HG03354 (cell line): ENCODE data around the gene AWAT1.
"Not testable (repeated sequence)": the region's sequence is repeated elsewhere in the genome, so short reads cannot be mapped to it uniquely, and the experiment has no call there.

ENCODE experiments used
- ATAC-seq: cut with Tn5 transposase; IDR thresholded peaks from one replicate; pipeline ENCODE4 v1.9.1; 2021; ENCODE audit warnings: mild to moderate bottlenecking; ENCODE audit not compliant: unreplicated experiment, poor library complexity, severe bottlenecking

The AWAT1 gene

DNA sequence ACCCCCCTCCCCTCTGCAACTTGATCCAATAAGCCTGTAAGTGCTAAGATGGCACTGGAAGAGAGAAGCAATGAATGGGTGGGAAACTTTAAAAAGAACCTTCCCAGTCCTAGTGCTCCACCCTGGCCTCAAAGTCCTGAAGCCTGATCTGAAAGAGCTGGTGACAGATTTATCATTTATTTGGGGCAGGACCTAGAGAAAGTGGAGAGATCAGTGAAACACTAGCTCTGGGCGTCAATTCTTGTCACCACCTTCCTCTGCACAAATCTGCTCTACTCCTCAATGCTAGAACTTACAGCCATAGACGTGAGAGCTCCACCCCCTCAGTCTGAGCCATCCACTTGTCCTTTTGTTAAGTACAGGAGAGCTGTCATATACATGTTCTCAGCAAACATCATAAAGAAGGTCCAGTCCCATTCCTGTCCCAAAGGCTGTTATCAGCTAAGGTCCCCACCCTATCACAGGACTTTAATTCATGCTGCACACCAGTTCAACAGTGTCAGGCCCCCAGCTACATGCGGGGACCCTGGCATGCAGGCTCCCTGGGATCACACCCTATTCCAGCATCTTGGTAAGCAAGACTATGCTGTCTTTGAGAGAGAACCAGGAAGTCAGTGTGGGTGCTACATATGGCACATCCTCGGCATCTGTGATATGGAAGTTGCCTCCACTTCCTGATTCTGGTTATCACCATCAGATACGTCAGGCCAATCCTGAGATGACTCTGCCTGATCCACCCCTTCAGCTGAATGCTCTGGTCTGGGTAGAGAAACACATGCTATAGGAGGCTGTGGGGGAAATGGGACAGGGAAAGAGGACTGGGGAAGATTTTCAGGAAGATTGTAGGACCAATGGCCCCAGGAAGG lies 23.2 kb downstream of the AWAT1 start:
- no peak for ATAC-seq

DNA sequence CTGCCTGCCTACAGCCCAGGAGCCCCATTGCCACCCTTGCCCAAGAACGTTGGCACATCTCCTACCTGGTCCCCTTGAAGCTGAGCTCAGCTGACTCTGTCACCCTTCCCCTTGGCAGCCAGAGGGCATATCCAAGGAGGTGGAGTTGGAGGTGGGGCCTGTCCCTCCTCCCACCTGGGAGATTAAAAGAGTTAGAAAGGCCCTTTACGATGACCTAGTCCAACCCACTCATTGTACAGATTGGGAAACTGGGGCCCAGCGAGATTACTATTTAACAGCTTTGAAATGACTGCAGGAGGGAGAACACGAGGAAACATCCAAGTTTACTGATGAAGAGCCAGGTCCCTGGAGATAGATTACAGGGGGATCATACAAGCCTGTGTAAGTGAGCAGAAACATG lies 25.6 kb downstream of the AWAT1 start, which contains the start of gene P2RY4:
TSS of gene P2RY4 (minus strand) at position 101 of the 400 bp plus-strand sequence. CDS start 580 bp downstream, outside the sequence.
- no peak for ATAC-seq

DNA sequence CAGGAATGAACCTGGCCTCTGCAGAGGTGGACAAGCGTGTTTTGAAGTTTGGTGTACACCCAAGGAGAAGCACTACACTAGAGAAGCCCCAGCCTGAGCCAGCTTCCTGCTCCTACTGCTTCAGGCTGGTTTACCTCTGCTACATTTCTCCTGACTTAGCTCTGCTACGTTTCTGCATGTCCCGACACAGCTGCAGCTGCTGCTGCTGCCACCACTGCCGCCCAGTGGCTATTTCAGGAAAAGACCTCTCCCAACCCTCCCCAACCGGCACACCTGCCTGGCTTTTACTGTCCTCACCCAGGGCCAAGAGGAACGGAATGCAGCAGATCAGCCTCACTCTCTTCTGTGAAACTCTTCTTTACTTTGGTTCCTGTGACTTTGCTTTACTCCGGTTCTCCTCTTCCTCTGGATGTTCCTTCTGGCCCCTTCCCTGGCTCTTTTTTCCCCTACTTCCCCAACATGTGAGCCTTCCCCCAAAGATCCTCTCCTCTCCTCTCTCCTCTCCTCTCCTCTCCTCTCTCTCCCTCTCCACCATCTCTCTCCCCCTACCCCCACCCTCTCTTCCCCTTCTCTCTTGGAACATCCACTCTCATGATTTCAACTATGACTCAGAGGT lies 28.6 kb downstream of the AWAT1 start:
- ATAC-seq = peak; percentile 75

DNA sequence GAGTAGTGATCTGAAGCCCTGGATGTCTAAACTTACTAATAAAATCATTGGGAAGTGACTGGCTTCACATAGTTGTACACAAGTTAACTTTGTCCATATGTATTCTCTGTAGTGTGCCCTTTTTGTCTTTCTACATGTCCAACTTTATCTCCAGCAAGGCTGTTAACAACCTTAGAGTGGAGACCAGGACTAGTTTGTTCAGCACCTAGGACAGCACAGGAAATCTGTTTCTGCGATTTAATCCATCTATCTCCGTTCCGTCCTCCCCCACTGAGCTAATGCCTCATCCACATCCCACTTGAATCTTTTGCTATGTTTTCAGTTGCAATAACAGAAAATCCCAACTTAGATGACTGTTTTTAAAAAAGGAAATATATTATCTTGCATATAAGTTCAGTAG lies 30.3 kb downstream of the AWAT1 start:
- ATAC-seq = no peak

DNA sequence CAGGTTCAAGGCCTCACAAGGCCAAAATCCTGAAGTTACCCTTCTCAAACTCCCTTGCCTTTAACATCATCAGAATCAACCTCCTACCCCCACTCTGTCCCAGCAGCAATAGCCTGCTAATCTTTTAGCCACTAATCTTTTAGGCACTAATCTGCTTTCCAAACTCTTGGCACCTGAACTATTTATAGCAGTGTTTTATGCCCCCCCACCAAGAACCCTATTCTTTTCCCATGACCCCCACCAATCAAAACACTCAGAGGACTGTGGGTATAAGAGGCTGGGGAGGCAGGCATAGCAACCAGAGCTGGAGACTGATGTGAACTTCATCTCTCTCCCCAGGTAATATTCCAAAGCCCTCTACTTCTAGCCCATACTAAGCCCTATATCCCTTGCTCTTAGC lies 33.6 kb downstream of the AWAT1 start, which contains the start of gene ARR3:
TSS of gene ARR3 (plus strand) at position 301 of the 400 bp plus-strand sequence. CDS start 1,052 bp downstream, outside the sequence.
- ATAC-seq = no peak

DNA sequence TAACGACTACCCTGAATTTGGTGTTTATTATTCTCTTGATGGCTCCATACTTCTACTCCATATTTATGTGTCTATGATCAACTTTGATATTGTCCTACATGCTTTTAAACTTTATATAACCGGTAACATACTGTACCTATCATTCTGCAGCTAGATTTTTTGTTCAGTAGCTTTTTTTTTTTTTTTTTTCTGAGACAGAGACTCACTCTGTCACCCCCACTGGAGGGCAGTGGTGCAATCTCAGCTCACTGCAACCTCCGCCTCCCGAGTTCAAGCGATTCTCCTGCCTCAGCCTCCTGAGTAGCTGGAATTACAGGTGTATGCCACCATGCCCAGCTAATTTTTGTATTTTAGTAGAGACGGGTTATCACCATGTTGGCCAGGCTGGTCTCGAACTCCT lies 39.6 kb downstream of the AWAT1 start:
- not testable (repeated sequence) for ATAC-seq

DNA sequence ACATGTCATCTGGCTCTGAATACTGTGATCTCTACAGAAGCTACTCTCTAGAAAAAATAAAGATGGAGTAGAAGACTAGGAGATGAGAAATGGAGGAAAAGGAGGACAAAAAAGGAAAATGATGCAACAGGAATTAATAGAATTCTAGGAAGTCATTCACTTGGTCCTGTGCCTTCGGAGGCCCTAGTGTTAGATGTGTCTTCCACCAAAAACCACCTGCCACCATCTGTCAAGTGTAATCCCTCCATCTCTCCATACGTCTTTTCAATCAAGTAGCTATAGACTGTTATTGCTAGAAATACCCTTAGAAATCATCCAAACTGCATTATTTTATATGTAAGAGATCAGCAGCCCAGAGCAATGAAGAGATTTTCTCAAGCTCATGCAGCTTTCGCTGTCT lies 44.6 kb downstream of the AWAT1 start:
- no peak for ATAC-seq

DNA sequence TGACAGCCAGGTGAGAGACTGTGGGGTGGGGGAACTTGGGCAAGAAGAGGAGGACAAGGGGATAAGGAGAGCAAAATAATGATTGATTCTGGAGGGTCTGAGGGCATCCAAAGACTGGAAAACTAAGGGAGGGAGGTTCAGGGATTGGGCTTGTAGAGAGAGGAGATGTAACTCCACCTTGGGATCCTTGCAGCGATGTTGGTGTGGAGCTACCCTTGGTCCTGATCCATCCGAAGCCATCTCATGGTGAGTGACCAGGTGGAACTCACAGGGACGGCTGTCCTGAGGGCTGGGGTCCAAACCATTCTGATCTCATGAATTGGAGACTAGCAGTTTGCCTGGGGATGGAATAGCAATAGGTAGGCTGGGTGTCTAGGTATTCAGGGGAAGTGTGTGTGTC lies 46.1 kb downstream of the AWAT1 start:
- ATAC-seq = no peak

DNA sequence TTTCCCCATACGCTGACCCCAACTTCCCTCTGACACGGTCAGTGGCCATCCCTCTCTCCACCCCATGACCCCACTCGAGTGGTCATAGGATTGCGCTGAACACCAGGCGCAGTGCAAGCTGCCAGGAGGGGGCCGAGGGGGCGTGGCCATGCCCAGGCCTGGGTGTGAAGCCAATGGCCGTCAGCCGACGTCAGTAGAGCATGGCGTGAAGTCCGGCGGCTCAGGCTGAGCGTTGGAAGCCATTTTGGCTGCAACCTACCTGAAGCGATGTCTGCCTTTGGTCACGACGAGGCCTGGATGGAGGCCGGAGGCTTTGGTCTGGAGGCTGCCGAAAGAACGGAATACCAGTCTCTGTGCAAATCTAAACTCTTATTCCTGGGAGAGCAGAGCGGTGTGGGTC lies 47.5 kb downstream of the AWAT1 start, which contains the start of gene RAB41:
TSS of gene RAB41 (plus strand) at position 222 of the 400 bp plus-strand sequence. CDS start at position 268, 46 bp downstream.
- ATAC-seq = no peak

DNA sequence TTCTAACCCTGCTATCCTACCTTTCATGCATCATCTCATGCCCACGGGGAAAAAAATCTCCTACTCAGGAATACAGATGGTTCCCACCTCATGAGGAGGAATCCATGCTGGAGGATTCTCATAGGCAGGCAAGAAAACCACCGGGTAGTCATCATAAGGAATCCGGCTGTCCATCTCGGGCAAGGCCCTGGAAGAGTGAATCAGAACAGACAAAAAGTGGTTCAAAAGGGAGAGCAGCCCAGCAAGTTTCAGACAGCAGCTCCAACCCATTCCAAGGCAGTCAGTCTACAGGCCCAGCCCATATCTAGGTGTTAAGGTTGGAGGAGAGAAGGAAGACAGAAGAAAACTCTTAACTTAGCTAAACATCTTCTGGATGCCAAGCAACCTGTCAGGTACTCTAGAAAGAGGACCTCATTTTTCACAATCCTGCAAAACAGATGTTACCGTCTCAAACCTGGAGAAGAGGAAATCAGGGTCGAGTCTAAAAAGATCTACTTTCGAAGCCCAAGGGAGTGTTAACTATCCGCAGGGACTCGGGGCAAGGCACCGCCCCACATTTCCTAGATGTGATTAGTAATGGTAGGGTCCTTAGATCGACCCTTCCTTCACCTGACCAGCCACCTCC lies 54.8 kb downstream of the AWAT1 start:
- peak; percentile 5 for ATAC-seq
